Endothelial cell of umbilical vein (primary cell): ENCODE measurements around the gene USP47. TPM values are rescaled to one million over a fixed set of nuclear protein-coding genes. Genes with fewer than 3 reads are reported as not detected.

ENCODE experiments used
- BruUV-seq: library from RNA; stranded (reverse); fragments of 400-500 nt; replicated peaks from 2 replicates; lab custom pipeline; 2021; lab: Mats Ljungman, UMichigan
- CTCF ChIA-PET: fragments of 300-600, 350-600 bp; sonication (Branson Sonifier 250); formaldehyde crosslinking; loops from one replicate; lab custom pipeline; 2021; ENCODE audit warnings: antibody characterized with exemption, inconsistent platforms; lab: Charles Lee
- POLR2A ChIA-PET: fragments of 300-600, 350-600 bp; sonication (Branson Sonifier 250); formaldehyde crosslinking; loops from one replicate; lab custom pipeline; 2021; ENCODE audit warnings: antibody characterized with exemption, inconsistent platforms; lab: Charles Lee
- DNase-seq: peaks from one replicate; pipeline ENCODE4 v3.0.0-alpha.2; 2011; ENCODE audit warnings: low read depth, low spot score
- FAIRE-seq: peaks from 2 replicates; lab custom pipeline; 2011; peaks lifted over from hg19 to GRCh38; lab: Jason Lieb, UNC
- H2AFZ ChIP-seq: 2 replicates; pipeline ENCODE4 v1.6.0; 2012; ENCODE audit warnings: low read depth, low read length, control low read depth, inconsistent platforms
- H3K27ac ChIP-seq: 2 replicates; pipeline ENCODE4 v1.5.1; 2011; ENCODE audit warnings: low read depth, mild to moderate bottlenecking, control low read depth, low read length, moderate library complexity; ENCODE audit not compliant: insufficient read depth
- H3K27me3 ChIP-seq, 2 experiments: 2 replicates each; pipeline versions ENCODE4 v1.6.0 to v1.6.1; 2011; ENCODE audit warnings: low read length in 2 of 2, mixed read lengths in 1 of 2; ENCODE audit not compliant: control insufficient read depth in 2 of 2, insufficient read depth in 2 of 2
- H3K36me3 ChIP-seq, 2 experiments: 2 replicates in 1 of 2; 3 replicates in 1 of 2; pipeline ENCODE4 v1.5.1; 2011; ENCODE audit warnings: low read length in 2 of 2, mild to moderate bottlenecking in 1 of 2, moderate library complexity in 1 of 2; ENCODE audit not compliant: control insufficient read depth in 2 of 2, insufficient read depth in 2 of 2; ENCODE audit errors: extremely low read depth in 1 of 2
- H3K4me1 ChIP-seq: 3 replicates; pipeline ENCODE4 v1.5.1; 2011; ENCODE audit warnings: mild to moderate bottlenecking, low read length; ENCODE audit not compliant: control insufficient read depth, insufficient read depth; ENCODE audit errors: extremely low read depth
- H3K4me2 ChIP-seq: 2 replicates; pipeline ENCODE4 v1.6.1; 2011; ENCODE audit warnings: low read length, control low read depth, mixed read lengths; ENCODE audit not compliant: insufficient read depth
- H3K4me3 ChIP-seq, 3 experiments: fragments of 200-600 bp in 1 of 3; sonication (generic), shearing (Covaris generic) in 1 of 3; replicated peaks in 1 of 3; 2 replicates each; pipeline ENCODE4 v1.5.1; 2011 to 2016; ENCODE audit warnings: control low read depth in 3 of 3, low read length in 3 of 3, mild to moderate bottlenecking in 2 of 3, inconsistent platforms in 1 of 3, low read depth in 1 of 3, moderate library complexity in 1 of 3; ENCODE audit not compliant: insufficient read depth in 1 of 3
- H3K79me2 ChIP-seq: 2 replicates; pipeline ENCODE4 v1.6.0; 2012; ENCODE audit warnings: low read length, inconsistent platforms; ENCODE audit not compliant: control insufficient read depth, insufficient read depth
- H3K9ac ChIP-seq: replicated peaks from 2 replicates; pipeline ENCODE3; 2011; ENCODE audit warnings: low read length, control low read depth; ENCODE audit not compliant: insufficient read depth; ENCODE audit errors: extremely low read depth
- H3K9me1 ChIP-seq: replicated peaks from 3 replicates; pipeline ENCODE4 v1.6.0; 2011; ENCODE audit warnings: mild to moderate bottlenecking, low read length; ENCODE audit not compliant: control insufficient read depth, insufficient read depth; ENCODE audit errors: extremely low read depth
- H3K9me3 ChIP-seq: replicated peaks from 2 replicates; pipeline ENCODE4 v1.5.1; 2012; ENCODE audit warnings: low read length, inconsistent platforms; ENCODE audit not compliant: control insufficient read depth, insufficient read depth
- H4K20me1 ChIP-seq: replicated peaks from 2 replicates; pipeline ENCODE3; 2011; ENCODE audit warnings: mild to moderate bottlenecking, low read length; ENCODE audit not compliant: control insufficient read depth, insufficient read depth; ENCODE audit errors: extremely low read depth
- GATA2 ChIP-seq: IDR thresholded peaks from 2 replicates; pipeline ENCODE4 v1.7.0; 2011; ENCODE audit warnings: low read depth, mild to moderate bottlenecking, moderate library complexity, mixed read lengths, low read length; ENCODE audit not compliant: insufficient read length, insufficient read depth
- POLR2A ChIP-seq: IDR thresholded peaks from 2 replicates; pipeline ENCODE4 v1.6.1; 2012; ENCODE audit warnings: low read depth, mild to moderate bottlenecking, control low read depth, low read length
- dilution Hi-C: fragments of 300-500 bp; cut with MboI; formaldehyde crosslinking; loops from one replicate; pipeline ENCODE4 v1.15.0; 2019; ENCODE audit warnings: low sequenced_read_pairs; ENCODE audit not compliant: extremely low pct_ligation_motif_present
- intact Hi-C: fragments of 100-400 bp; cut with micrococcal nuclease; formaldehyde crosslinking; loops from one replicate; pipeline ENCODE4 v1.10.0; 2022
- polyA plus RNA-seq, 4 experiments: library from polyadenylated mRNA; depleted of rRNA in 3 of 4; stranded (reverse) in 3 of 4; unstranded in 1 of 4; fragments of >200 nt; gene quantifications; 2 replicates each; pipeline versions ENCODE4 v1.2.1 to v1.2.3, GENCODE V29; 2011 to 2012; ENCODE audit warnings: missing spikeins in 1 of 4
- total RNA-seq: library from RNA; stranded (reverse); gene quantifications from 2 replicates; pipeline ENCODE4 v1.2.3, GENCODE V29; 2021
- TF ChIP-seq, protein P1 (sequence below): IDR thresholded peaks from 2 replicates; pipeline ENCODE4 v1.6.1; 2011; ENCODE audit not compliant: insufficient read depth, insufficient read length

Gene USP47
- total and polyA plus RNA-seq, 2 donors (not counting 3 experiments of a cell fraction or from before 2014, with no cell fraction given) = 7.8 to 38.0 TPM

- H2AFZ ChIP-seq = no peak overlapping the region
- H3K36me3 ChIP-seq = peaks cover 0 to 2% of the 10 kb centered on the region in 2 experiments
- no peak overlapping the region for H3K27ac ChIP-seq
- no peaks in the 10 kb centered on the region for H3K9me3 ChIP-seq
- H3K9me1 ChIP-seq = no peaks in the 10 kb centered on the region
- FAIRE-seq = no peak
- dilution Hi-C loops (no loop called here), intact Hi-C loops (loop anchor here (10.0 kb wide), 1 partner anchor 722 kb away; no protein-coding TSS in a partner anchor)
- H3K27me3 ChIP-seq = no peaks in the 10 kb centered on the region
- H3K79me2 ChIP-seq = no peaks in the 10 kb centered on the region
- TF ChIP-seq, protein P1, sequence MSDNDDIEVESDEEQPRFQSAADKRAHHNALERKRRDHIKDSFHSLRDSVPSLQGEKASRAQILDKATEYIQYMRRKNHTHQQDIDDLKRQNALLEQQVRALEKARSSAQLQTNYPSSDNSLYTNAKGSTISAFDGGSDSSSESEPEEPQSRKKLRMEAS = no peak
- no peak for TF ChIP-seq POLR2A
- no peak overlapping the region for H3K4me2 ChIP-seq
- DNase-seq = no peak
- H3K4me3 ChIP-seq = no peak overlapping the region
- BruUV-seq = no TSS peak
- H3K4me1 ChIP-seq = peaks cover 21% of the 10 kb centered on the region
- ChIA-PET CTCF (interaction anchor here (0.8 to 1.7 kb wide), 6 partner anchors 11 to 185 kb away, joined by 3 to 7 read pairs (median 3); no protein-coding TSS in a partner anchor), POLR2A (no interaction called here)
- H4K20me1 ChIP-seq = no peaks in the 10 kb centered on the region
- no peak overlapping the region for H3K9ac ChIP-seq
These were observed 131.1 kb downstream of the USP47 start for GRCh38 chr11:11972730-11973341.

- no peak for TF ChIP-seq POLR2A
- TF ChIP-seq GATA2 = no peak
- Histone ChIP-seq H2AFZ (no peak overlapping the region), H3K27ac (no peak overlapping the region), H3K4me1 (peaks cover 26% of the 10 kb centered on the region), H3K36me3 (peaks cover 0 to under 1% of the 10 kb centered on the region in 2 experiments), H3K4me3 (no peak overlapping the region), H3K27me3 (no peaks in the 10 kb centered on the region), H3K9ac (no peak overlapping the region), H3K9me1 (no peaks in the 10 kb centered on the region), H3K79me2 (no peaks in the 10 kb centered on the region), H3K9me3 (no peaks in the 10 kb centered on the region), H3K4me2 (no peak overlapping the region), H4K20me1 (no peaks in the 10 kb centered on the region)
- DNase-seq (peak; percentile 45), FAIRE-seq (no peak)
- ChIA-PET POLR2A (no interaction called here), CTCF (interaction anchor here (1.0 to 1.2 kb wide), 3 partner anchors 20 to 185 kb away, joined by 3 to 4 read pairs (median 4); no protein-coding TSS in a partner anchor)
- intact Hi-C loops = loop anchor here (10.0 kb wide), 1 partner anchor 721 kb away; no protein-coding TSS in a partner anchor
- dilution Hi-C loops = no loop called here
- no TSS peak for BruUV-seq
These were observed 131.6 kb downstream of the USP47 start for GRCh38 chr11:11973361-11973800.
